Measurements from ENCODE around the gene GSN. TPM values are rescaled to one million over a fixed set of nuclear protein-coding genes. Genes with fewer than 3 reads are reported as not detected.

Gene GSN
- total RNA-seq, 2 donors from 2014 or later: 57.0 to 77.2 TPM

- Mint-ChIP-seq H3K27me3 (ENCODE audit: insufficient read depth) (no peaks in the 10 kb centered on the region), H3K4me3 (no peak overlapping the region), H3K9me3 (no peaks in the 10 kb centered on the region), H3K4me1 (no peaks in the 10 kb centered on the region), H3K36me3 (ENCODE audit: low read depth) (no peaks in the 10 kb centered on the region), H3K27ac (no peak overlapping the region)
- no peaks in the 10 kb centered on the region for H3K27me3 ChIP-seq (ENCODE audit: control insufficient read depth, insufficient read depth, low read length, poor library complexity, severe bottlenecking)
- H3K27ac ChIP-seq (ENCODE audit: low read depth, low read length): no peak overlapping the region
- no peak overlapping the region for H3K4me3 ChIP-seq (ENCODE audit: low read length)
- no peaks in the 10 kb centered on the region for H3K36me3 ChIP-seq (ENCODE audit: control insufficient read depth, insufficient read depth, low read length)
- TF ChIP-seq CTCF (conservative IDR thresholded peaks at IDR 0.05): no peak
- no peak overlapping the region for H3K9ac ChIP-seq (ENCODE audit: extremely low read depth, low read length, poor library complexity, severe bottlenecking)
- 86 to 100% methylated on average over 1 to 2 of the region's 2 CpGs for WGBS, 2 experiments (ENCODE audit: insufficient coverage in 1 of 2, insufficient read length in 1 of 2)
- DNase-seq: no peak
- H3K4me1 ChIP-seq (ENCODE audit: control insufficient read depth, insufficient read depth, low read length): no peaks in the 10 kb centered on the region
- H3K9me3 ChIP-seq (ENCODE audit: control insufficient read depth, low read length): no peaks in the 10 kb centered on the region
Observed at GRCh38 chr9:121339437-121339836, 71.5 kb downstream of the GSN start.

- Mint-ChIP-seq H3K4me1 (no peaks in the 10 kb centered on the region), H3K36me3 (ENCODE audit: low read depth) (no peaks in the 10 kb centered on the region), H3K27ac (no peak overlapping the region), H3K27me3 (ENCODE audit: insufficient read depth) (no peaks in the 10 kb centered on the region), H3K9me3 (no peaks in the 10 kb centered on the region), H3K4me3 (no peak overlapping the region)
- Histone ChIP-seq H3K27ac (ENCODE audit: low read depth, low read length) (no peak overlapping the region), H3K4me3 (ENCODE audit: low read length) (no peak overlapping the region), H3K9ac (ENCODE audit: extremely low read depth, low read length, poor library complexity, severe bottlenecking) (no peak overlapping the region), H3K4me1 (ENCODE audit: control insufficient read depth, insufficient read depth, low read length) (no peaks in the 10 kb centered on the region), H3K9me3 (ENCODE audit: control insufficient read depth, low read length) (no peaks in the 10 kb centered on the region), H3K36me3 (ENCODE audit: control insufficient read depth, insufficient read depth, low read length) (no peaks in the 10 kb centered on the region), H3K27me3 (ENCODE audit: control insufficient read depth, insufficient read depth, low read length, poor library complexity, severe bottlenecking) (no peaks in the 10 kb centered on the region)
- TF ChIP-seq CTCF (conservative IDR thresholded peaks at IDR 0.05): no peak
- no peak for DNase-seq
- WGBS, 2 experiments (ENCODE audit: insufficient coverage in 1 of 2, insufficient read length in 1 of 2): 96 to 100% methylated on average over 3 to 6 of the region's 6 CpGs
Observed at GRCh38 chr9:121340676-121341392, 72.9 kb downstream of the GSN start.

GRCh38 chr9:121344184-121344583 is 76.2 kb downstream of the GSN start:
- Mint-ChIP-seq H3K4me3 (no peak overlapping the region), H3K36me3 (ENCODE audit: low read depth) (peaks cover 2% of the 10 kb centered on the region), H3K4me1 (no peaks in the 10 kb centered on the region), H3K27ac (no peak overlapping the region), H3K9me3 (no peaks in the 10 kb centered on the region), H3K27me3 (ENCODE audit: insufficient read depth) (no peaks in the 10 kb centered on the region)
- Histone ChIP-seq H3K36me3 (ENCODE audit: control insufficient read depth, insufficient read depth, low read length) (no peaks in the 10 kb centered on the region), H3K27ac (ENCODE audit: low read depth, low read length) (no peak overlapping the region), H3K4me1 (ENCODE audit: control insufficient read depth, insufficient read depth, low read length) (no peaks in the 10 kb centered on the region), H3K4me3 (ENCODE audit: low read length) (no peak overlapping the region), H3K27me3 (ENCODE audit: control insufficient read depth, insufficient read depth, low read length, poor library complexity, severe bottlenecking) (no peaks in the 10 kb centered on the region), H3K9me3 (ENCODE audit: control insufficient read depth, low read length) (no peaks in the 10 kb centered on the region), H3K9ac (ENCODE audit: extremely low read depth, low read length, poor library complexity, severe bottlenecking) (no peak overlapping the region)
- TF ChIP-seq CTCF (conservative IDR thresholded peaks at IDR 0.05): no peak
- DNase-seq: no peak
- WGBS, 2 experiments (ENCODE audit: insufficient coverage in 1 of 2, insufficient read length in 1 of 2): 90 to 100% methylated on average over 2 to 4 of the region's 4 CpGs

Measured in endodermal cell (in vitro differentiated cells).